GM12874 (cell line): ENCODE data around the gene MYT1.

Experiments used
- TF ChIP-seq, protein P1 (sequence below): IDR thresholded peaks from 2 replicates; pipeline ENCODE4 v1.5.1; 2011; ENCODE audit warnings: low read depth, mild to moderate bottlenecking, control low read depth, low read length, moderate library complexity; ENCODE audit not compliant: insufficient read depth

Gene MYT1

DNA sequence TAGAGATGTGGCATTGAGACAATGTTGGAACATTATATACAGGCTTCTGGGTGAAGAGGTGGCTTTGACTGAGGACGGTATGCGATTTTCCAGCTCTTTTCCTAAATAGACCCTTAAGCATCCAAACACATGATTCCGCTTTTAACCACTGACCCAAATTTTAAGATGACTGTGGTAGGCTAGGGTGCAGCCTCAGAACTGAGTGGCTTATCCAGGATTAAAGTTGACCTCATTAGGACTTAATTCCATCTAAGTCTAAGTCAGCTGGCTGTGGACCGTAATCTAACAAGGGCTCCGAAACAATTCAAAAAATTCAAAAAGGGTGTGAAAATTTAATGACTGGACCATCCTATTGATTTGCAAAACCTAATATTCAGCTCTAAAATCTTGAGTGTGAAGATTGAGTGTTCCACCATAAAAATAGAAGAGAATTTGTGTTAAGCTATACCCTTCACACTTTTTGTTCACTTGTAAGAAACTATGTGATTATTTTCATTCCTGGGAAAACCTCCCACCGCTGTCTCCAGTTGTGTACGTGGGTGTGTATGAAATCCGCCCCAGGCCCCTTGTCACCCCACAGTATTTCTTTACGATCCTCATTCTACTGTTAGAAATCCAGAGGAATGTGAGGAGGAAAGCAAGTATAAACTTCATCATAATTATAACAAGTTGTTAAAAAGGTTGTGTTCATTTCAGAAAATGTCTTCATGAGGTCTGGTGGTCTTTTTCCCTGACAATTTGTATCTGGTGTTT is 94.0 kb downstream of the MYT1 start:
- TF ChIP-seq, protein P1, sequence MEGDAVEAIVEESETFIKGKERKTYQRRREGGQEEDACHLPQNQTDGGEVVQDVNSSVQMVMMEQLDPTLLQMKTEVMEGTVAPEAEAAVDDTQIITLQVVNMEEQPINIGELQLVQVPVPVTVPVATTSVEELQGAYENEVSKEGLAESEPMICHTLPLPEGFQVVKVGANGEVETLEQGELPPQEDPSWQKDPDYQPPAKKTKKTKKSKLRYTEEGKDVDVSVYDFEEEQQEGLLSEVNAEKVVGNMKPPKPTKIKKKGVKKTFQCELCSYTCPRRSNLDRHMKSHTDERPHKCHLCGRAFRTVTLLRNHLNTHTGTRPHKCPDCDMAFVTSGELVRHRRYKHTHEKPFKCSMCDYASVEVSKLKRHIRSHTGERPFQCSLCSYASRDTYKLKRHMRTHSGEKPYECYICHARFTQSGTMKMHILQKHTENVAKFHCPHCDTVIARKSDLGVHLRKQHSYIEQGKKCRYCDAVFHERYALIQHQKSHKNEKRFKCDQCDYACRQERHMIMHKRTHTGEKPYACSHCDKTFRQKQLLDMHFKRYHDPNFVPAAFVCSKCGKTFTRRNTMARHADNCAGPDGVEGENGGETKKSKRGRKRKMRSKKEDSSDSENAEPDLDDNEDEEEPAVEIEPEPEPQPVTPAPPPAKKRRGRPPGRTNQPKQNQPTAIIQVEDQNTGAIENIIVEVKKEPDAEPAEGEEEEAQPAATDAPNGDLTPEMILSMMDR, result no peak

DNA sequence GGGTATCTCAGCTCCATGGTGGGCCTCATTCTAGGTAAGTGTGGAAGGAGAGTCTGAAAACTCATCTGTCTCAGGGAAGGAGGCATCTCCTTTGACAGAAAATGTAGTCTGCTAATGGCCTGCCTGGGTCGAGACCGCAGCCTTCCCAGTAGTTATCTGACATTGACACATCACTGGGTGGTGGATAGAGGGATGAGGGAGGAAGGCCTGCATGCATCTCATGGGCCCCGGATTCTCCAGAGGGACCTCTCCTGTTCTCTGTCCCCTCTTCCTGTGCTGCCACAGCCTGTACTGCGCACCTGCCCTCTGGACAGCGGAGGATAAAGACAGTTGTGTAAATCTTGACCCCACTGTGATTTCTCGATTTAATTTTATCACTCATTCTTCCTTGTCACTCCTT is 96.0 kb downstream of the MYT1 start:
- TF ChIP-seq, protein P1, result no peak

DNA sequence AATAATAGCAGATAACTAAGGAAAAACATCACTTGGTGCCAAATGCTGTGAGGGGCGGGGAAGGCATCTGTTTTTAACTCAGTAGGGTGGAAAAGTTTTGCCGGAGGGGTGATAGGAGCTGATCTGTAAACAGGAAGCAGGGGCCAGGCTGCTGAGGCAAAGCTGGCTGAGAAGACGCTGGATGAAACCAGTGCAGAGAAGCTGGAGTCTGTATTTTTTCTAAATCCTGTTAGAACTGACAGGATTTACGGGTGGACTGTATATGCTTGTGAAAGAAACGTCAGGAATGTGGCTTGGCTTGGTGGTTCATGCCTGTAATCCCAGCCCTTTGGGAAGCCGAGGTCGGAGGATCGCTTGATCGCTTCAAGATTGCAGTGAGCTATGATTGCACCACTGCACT is 96.9 kb downstream of the MYT1 start:
- TF ChIP-seq, protein P1, result no peak

DNA sequence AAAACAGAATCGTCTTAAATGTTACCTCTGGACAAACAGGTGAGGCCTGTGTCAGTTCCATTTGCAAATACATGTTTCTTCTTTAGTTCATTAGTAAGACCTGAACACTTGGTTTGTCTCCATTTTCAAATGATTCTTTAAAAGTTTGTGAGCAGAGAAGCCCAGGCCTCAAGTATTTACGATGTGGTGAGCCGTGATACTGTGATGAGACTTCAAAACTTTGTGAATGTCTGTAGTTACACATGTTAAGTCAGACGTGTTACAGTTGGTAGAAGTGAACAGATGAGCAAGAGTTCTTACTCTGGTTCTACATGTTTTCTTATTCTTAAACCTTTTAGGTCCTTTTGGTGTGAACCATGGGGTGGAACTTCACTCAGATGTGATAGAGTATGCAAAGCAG is 99.8 kb downstream of the MYT1 start:
- TF ChIP-seq, protein P1, result no peak

DNA sequence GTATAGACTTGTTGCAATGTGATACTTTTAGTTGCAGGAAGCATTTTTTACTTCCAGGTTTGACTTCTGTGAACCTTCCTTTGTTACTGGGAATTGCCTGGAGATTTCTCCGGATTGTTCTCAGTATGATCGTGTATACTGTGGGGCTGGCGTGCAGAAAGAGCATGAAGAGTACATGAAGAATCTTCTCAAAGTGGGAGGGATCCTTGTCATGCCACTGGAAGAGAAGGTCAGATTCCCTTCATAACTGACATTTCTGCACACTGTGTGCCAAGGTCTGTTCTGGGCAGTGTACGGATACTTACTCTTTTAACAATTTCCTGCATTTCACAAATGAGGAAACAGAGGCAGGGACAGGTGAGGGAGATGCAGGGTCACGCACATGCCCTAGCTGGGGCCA is 100.9 kb downstream of the MYT1 start:
- TF ChIP-seq, protein P1, result no peak

DNA sequence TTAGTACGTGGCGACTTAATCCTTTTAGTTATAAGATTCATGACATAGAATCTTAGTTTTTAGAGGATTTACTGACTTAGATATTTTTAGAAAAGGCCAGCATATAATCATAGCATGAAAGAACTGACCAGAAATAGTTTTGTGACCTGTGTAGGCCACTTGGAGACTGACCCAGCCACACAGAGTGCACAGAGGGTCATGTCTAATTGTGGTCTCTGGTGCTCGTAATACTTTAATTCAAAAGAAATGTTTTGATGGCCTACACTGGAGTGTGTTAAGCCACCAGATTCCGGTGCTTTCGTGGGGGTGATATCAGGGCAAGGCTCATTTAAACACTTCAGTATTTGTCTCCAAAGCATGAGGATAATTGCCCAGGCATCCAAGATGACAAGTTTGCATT is 102.7 kb downstream of the MYT1 start:
- TF ChIP-seq, protein P1, result no peak

DNA sequence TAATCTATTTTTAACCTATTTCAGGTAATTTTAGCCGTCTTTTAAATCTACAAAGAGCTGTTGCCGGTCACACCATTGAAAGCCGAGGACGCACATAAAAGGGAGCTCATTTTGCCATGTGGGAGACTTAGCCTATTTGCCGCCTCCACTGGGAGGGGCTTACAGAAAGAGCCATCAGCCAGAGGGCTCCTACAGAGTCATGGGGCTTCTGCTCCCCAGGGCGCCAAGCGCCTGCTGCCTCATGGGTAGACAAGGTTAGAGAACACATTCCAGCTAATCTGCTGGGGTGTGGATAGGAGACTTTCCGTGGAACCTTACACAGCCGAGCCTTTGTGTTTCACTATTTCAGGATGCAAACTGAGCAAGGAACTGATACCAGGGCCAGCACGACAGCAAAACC is 103.9 kb downstream of the MYT1 start:
- TF ChIP-seq, protein P1, result no peak
